ENCODE results near the gene NR2F6.

GRCh38 chr19:17264641-17264979 is 18.9 kb upstream of the NR2F6 start, which contains the start of gene USHBP1:
- TF ChIP-seq RARB (CRISPR knock-in tag; IDR thresholded peaks at IDR 0.05) (no peak), CSDC2 (CRISPR knock-in tag; IDR thresholded peaks at IDR 0.05) (no peak), ZFP30 (CRISPR knock-in tag; IDR thresholded peaks at IDR 0.05) (no peak), ZFP3 (CRISPR knock-in tag; IDR thresholded peaks at IDR 0.05) (no peak), TOX (CRISPR knock-in tag; IDR thresholded peaks at IDR 0.05; ENCODE audit: borderline replicate concordance) (no peak)
